Breast epithelium (tissue), 4 donors: ENCODE measurements around the gene GAB3. TPM values are rescaled to one million over a fixed set of nuclear protein-coding genes. Genes with fewer than 3 reads are reported as not detected.
"Not testable (repeated sequence)": the region's sequence is repeated elsewhere in the genome, so short reads cannot be mapped to it uniquely, and the experiment has no call there.

Experiments
- DNase-seq, 2 donors: peaks; one replicate each; pipeline ENCODE4 v3.0.0-alpha.2; 2019; ENCODE audit warnings: low spot score in 2 of 2
- H3K27ac ChIP-seq, 2 donors: fragments of 200-600 bp; sonication (generic) in 1 of 2; one replicate each; pipeline ENCODE4 v1.5.1; 2016 to 2019; ENCODE audit warnings: mild to moderate bottlenecking in 1 of 2
- H3K27me3 ChIP-seq, 2 donors: fragments of 200-600 bp; sonication (generic) in 1 of 2; one replicate each; pipeline versions ENCODE4 v1.5.1 to v1.6.0; 2017 to 2019; ENCODE audit warnings: control low read depth in 1 of 2, mild to moderate bottlenecking in 1 of 2
- H3K36me3 ChIP-seq: fragments of 200-600 bp; one replicate; pipeline ENCODE4 v1.5.1; 2019
- H3K4me1 ChIP-seq, 2 donors: fragments of 200-600 bp; sonication (generic); one replicate each; pipeline ENCODE4 v1.5.1; 2016 to 2019; ENCODE audit warnings: control low read depth in 1 of 2
- H3K4me3 ChIP-seq, 3 donors: fragments of 200-600 bp; sonication (generic); 1 replicate in 2 of 3; 2 replicates in 1 of 3; pipeline ENCODE4 v1.5.1; 2016 to 2019; ENCODE audit warnings: mild to moderate bottlenecking in 3 of 3, moderate library complexity in 2 of 3
- H3K9me3 ChIP-seq, 2 donors: fragments of 200-600 bp; sonication (generic) in 1 of 2; one replicate each; pipeline ENCODE4 v1.5.1; 2016 to 2019; ENCODE audit warnings: control low read depth in 1 of 2
- CTCF ChIP-seq, 3 donors: fragments of 450-650 bp; IDR thresholded peaks; one replicate each; pipeline ENCODE4 v1.5.1; 2016 to 2017; ENCODE audit warnings: antibody characterized with exemption in 3 of 3, mild to moderate bottlenecking in 3 of 3, moderate library complexity in 3 of 3
- POLR2A ChIP-seq: fragments of 450-650 bp; IDR thresholded peaks from one replicate; pipeline ENCODE4 v1.6.1; 2016; ENCODE audit warnings: antibody characterized with exemption, mild to moderate bottlenecking, moderate library complexity
- POLR2AphosphoS5 ChIP-seq, 3 donors: sonication (generic); formaldehyde crosslinking; IDR thresholded peaks; one replicate each; pipeline ENCODE4 v1.6.1; 2017; ENCODE audit warnings: antibody characterized with exemption in 3 of 3
- intact Hi-C: fragments of 100-400 bp; cut with DNase I; formaldehyde crosslinking; loops from one replicate; pipeline ENCODE4 v1.15.1; 2023; ENCODE audit warnings: low total_unique reads
- total RNA-seq, 3 donors: library from RNA; depleted of rRNA; stranded (reverse); fragments of >200 nt; gene quantifications; one replicate each; pipeline ENCODE4 v1.1.0, GENCODE V29; 2016

Gene GAB3
- total RNA-seq, 3 donors from 2014 or later, result 3.9 to 8.5 (median 5.3) TPM

- intact Hi-C loops, result no loop called here
- H3K27ac ChIP-seq, result no peak overlapping the region
- no peaks in the 10 kb centered on the region for H3K36me3 ChIP-seq
- H3K4me1 ChIP-seq, result no peaks in the 10 kb centered on the region
- TF ChIP-seq POLR2A (no peak), CTCF (IDR thresholded peaks at IDR 0.05) (no peak), POLR2AphosphoS5 (IDR thresholded peaks at IDR 0.05) (no peak)
- H3K4me3 ChIP-seq, result no peak overlapping the region
- H3K9me3 ChIP-seq, result no peaks in the 10 kb centered on the region
- peaks cover 0 to 15% of the 10 kb centered on the region in 2 donors for H3K27me3 ChIP-seq
- DNase-seq, result no peak
Observed at GRCh38 chrX:154696676-154697045, 54.2 kb downstream of the GAB3 start.

GRCh38 chrX:154695911-154696675 is 54.8 kb downstream of the GAB3 start:
- no peak for DNase-seq
- Histone ChIP-seq H3K4me3 (no peak overlapping the region), H3K27ac (no peak overlapping the region), H3K4me1 (no peaks in the 10 kb centered on the region), H3K27me3 (peaks cover 0 to 15% of the 10 kb centered on the region in 2 donors), H3K36me3 (no peaks in the 10 kb centered on the region), H3K9me3 (no peaks in the 10 kb centered on the region)
- no peak for TF ChIP-seq CTCF (IDR thresholded peaks at IDR 0.05)
- intact Hi-C loops, result no loop called here

GRCh38 chrX:154693394-154693793 is 57.5 kb downstream of the GAB3 start:
- intact Hi-C loops, result no loop called here
- Histone ChIP-seq H3K4me1 (no peaks in the 10 kb centered on the region), H3K36me3 (no peaks in the 10 kb centered on the region), H3K9me3 (no peaks in the 10 kb centered on the region), H3K27ac (no peak overlapping the region), H3K27me3 (peaks cover 0 to 4% of the 10 kb centered on the region in 2 donors), H3K4me3 (no peak overlapping the region)
- TF ChIP-seq POLR2A (no peak), CTCF (IDR thresholded peaks at IDR 0.05) (no peak), POLR2AphosphoS5 (IDR thresholded peaks at IDR 0.05) (no peak)
- no peak for DNase-seq

- H3K4me3 ChIP-seq, DNase-seq, intact Hi-C loops, H3K36me3 ChIP-seq, H3K27ac ChIP-seq, H3K9me3 ChIP-seq, H3K4me1 ChIP-seq, H3K27me3 ChIP-seq: not testable (repeated sequence)
Observed at GRCh38 chrX:154690438-154690837, 60.4 kb downstream of the GAB3 start.

- H3K4me1 ChIP-seq, H3K4me3 ChIP-seq, DNase-seq, H3K27ac ChIP-seq, intact Hi-C loops, H3K36me3 ChIP-seq: not testable (repeated sequence)
- H3K27me3 ChIP-seq, result peaks cover 0 to 23% of the 10 kb centered on the region in 2 donors
- peaks cover 0 to 33% of the 10 kb centered on the region in 2 donors for H3K9me3 ChIP-seq
Observed at GRCh38 chrX:154672084-154672483, 78.8 kb downstream of the GAB3 start.

- H3K36me3 ChIP-seq, H3K4me1 ChIP-seq, H3K4me3 ChIP-seq, H3K27ac ChIP-seq, intact Hi-C loops, DNase-seq: not testable (repeated sequence)
- Histone ChIP-seq H3K9me3 (peaks cover 0 to 35% of the 10 kb centered on the region in 2 donors), H3K27me3 (peaks cover 0 to 15% of the 10 kb centered on the region in 2 donors)
Observed at GRCh38 chrX:154670848-154671247, 80.0 kb downstream of the GAB3 start.

GRCh38 chrX:154661899-154662298 is 89.0 kb downstream of the GAB3 start:
- Histone ChIP-seq H3K27ac (no peak overlapping the region), H3K27me3 (peaks cover 0 to 5% of the 10 kb centered on the region in 2 donors), H3K36me3 (no peaks in the 10 kb centered on the region), H3K9me3 (peaks cover 8 to 31% of the 10 kb centered on the region in 2 donors), H3K4me3 (no peak overlapping the region), H3K4me1 (no peaks in the 10 kb centered on the region)
- TF ChIP-seq POLR2AphosphoS5 (IDR thresholded peaks at IDR 0.05) (no peak), CTCF (IDR thresholded peaks at IDR 0.05) (no peak), POLR2A (no peak)
- intact Hi-C loops, result no loop called here
- DNase-seq, result no peak
